Keratinocyte (primary cell): ENCODE measurements around the gene RETREG1. TPM values are rescaled to one million over a fixed set of nuclear protein-coding genes. Genes with fewer than 3 reads are reported as not detected.

ENCODE experiments used
- DNase-seq: peaks from one replicate; pipeline ENCODE4 v3.0.0-alpha.2; 2011; ENCODE audit warnings: low read depth, missing footprints, low spot score
- FAIRE-seq: peaks from 2 replicates; lab custom pipeline; 2011; peaks lifted over from hg19 to GRCh38; lab: Jason Lieb, UNC
- H2AFZ ChIP-seq: 2 replicates; pipeline ENCODE4 v1.6.0; 2012; ENCODE audit warnings: low read length, control low read depth, inconsistent platforms; ENCODE audit not compliant: control insufficient read depth
- H3K27ac ChIP-seq: 2 replicates; pipeline ENCODE4 v1.5.1; 2011; ENCODE audit warnings: low read length; ENCODE audit not compliant: control insufficient read depth, insufficient read depth
- H3K27me3 ChIP-seq: 3 replicates; pipeline ENCODE4 v1.6.0; 2011; ENCODE audit warnings: low read length; ENCODE audit not compliant: control insufficient read depth, insufficient read depth; ENCODE audit errors: extremely low read depth
- H3K36me3 ChIP-seq, 2 experiments: 2 replicates in 1 of 2; 3 replicates in 1 of 2; pipeline ENCODE4 v1.5.1; 2011; ENCODE audit warnings: low read length in 2 of 2, mild to moderate bottlenecking in 1 of 2; ENCODE audit not compliant: control insufficient read depth in 2 of 2, insufficient read depth in 2 of 2; ENCODE audit errors: extremely low read depth in 1 of 2
- H3K4me1 ChIP-seq: 3 replicates; pipeline ENCODE4 v1.5.1; 2011; ENCODE audit warnings: low read length; ENCODE audit not compliant: control insufficient read depth, insufficient read depth; ENCODE audit errors: extremely low read depth
- H3K4me2 ChIP-seq: 3 replicates; pipeline ENCODE4 v1.6.0; 2011; ENCODE audit warnings: low read depth, low read length; ENCODE audit not compliant: control insufficient read depth, insufficient read depth; ENCODE audit errors: extremely low read depth
- H3K4me3 ChIP-seq, 3 experiments: fragments of 200-600 bp in 1 of 3; sonication (generic) in 1 of 3; 2 replicates in 2 of 3; 3 replicates in 1 of 3; pipeline ENCODE4 v1.5.1; 2011 to 2016; ENCODE audit warnings: low read length in 3 of 3, mild to moderate bottlenecking in 3 of 3, control low read depth in 2 of 3, inconsistent platforms in 1 of 3, low read depth in 1 of 3, mixed read lengths in 1 of 3, mixed run types in 1 of 3, moderate library complexity in 1 of 3; ENCODE audit not compliant: control insufficient read depth in 2 of 3, insufficient read depth in 2 of 3; ENCODE audit errors: extremely low read depth in 1 of 3
- H3K79me2 ChIP-seq: 2 replicates; pipeline ENCODE4 v1.6.0; 2012; ENCODE audit warnings: low read length; ENCODE audit not compliant: control insufficient read depth, insufficient read depth
- H3K9ac ChIP-seq: 3 replicates; pipeline ENCODE4 v1.6.0; 2011; ENCODE audit warnings: low read length; ENCODE audit not compliant: control insufficient read depth, insufficient read depth; ENCODE audit errors: extremely low read depth
- H3K9me1 ChIP-seq: 3 replicates; pipeline ENCODE4 v1.6.0; 2011; ENCODE audit warnings: low read length; ENCODE audit not compliant: control insufficient read depth, insufficient read depth; ENCODE audit errors: extremely low read depth
- H3K9me3 ChIP-seq: 2 replicates; pipeline ENCODE4 v1.5.1; 2012; ENCODE audit warnings: low read depth, low read length; ENCODE audit not compliant: control insufficient read depth
- H4K20me1 ChIP-seq: 3 replicates; pipeline ENCODE4 v1.6.0; 2011; ENCODE audit warnings: low read length; ENCODE audit not compliant: control insufficient read depth, insufficient read depth; ENCODE audit errors: extremely low read depth
- CTCF ChIP-seq, 3 experiments: IDR thresholded peaks in 1 of 3; conservative IDR thresholded peaks in 1 of 3; optimal IDR thresholded peaks in 1 of 3; 2 replicates in 2 of 3; 3 replicates in 1 of 3; pipeline versions ENCODE3 to v1.5.1; 2011; ENCODE audit warnings: low read length in 3 of 3, mild to moderate bottlenecking in 3 of 3, moderate library complexity in 2 of 3, control low read depth in 1 of 3, inconsistent platforms in 1 of 3; ENCODE audit not compliant: insufficient read depth in 2 of 3; ENCODE audit errors: extremely low read depth in 1 of 3
- EZH2 ChIP-seq: IDR thresholded peaks from one replicate; pipeline ENCODE4 v1.6.1; 2012; ENCODE audit warnings: inconsistent platforms, mild to moderate bottlenecking, low read length, moderate library complexity
- dilution Hi-C: fragments of 300-500 bp; cut with MboI; formaldehyde crosslinking; loops from one replicate; pipeline ENCODE4 v1.7.0; 2020; ENCODE audit warnings: low sequenced_read_pairs; ENCODE audit not compliant: extremely low pct_ligation_motif_present
- polyA plus RNA-seq, 5 experiments: library from polyadenylated mRNA; depleted of rRNA in 3 of 5; stranded (reverse) in 3 of 5; stranded (forward) in 1 of 5; unstranded in 1 of 5; fragments of >200 nt; gene quantifications; 1 replicate in 1 of 5; 2 replicates in 3 of 5; 3 replicates in 1 of 5; pipeline versions ENCODE4 v1.2.1 to v1.2.3, GENCODE V29; 2011 to 2012; ENCODE audit warnings: missing spikeins in 2 of 5, low read depth in 1 of 5, low replicate concordance in 1 of 5

Gene RETREG1
- polyA plus RNA-seq, 1 donor (not counting 4 experiments of a cell fraction or from before 2014, with no cell fraction given): 7.4 TPM

- Histone ChIP-seq H3K4me2 (no peak overlapping the region), H4K20me1 (no peaks in the 10 kb centered on the region), H3K4me3 (no peak overlapping the region), H3K27me3 (no peaks in the 10 kb centered on the region), H3K36me3 (no peaks in the 10 kb centered on the region), H3K79me2 (no peaks in the 10 kb centered on the region), H3K9me3 (no peaks in the 10 kb centered on the region), H3K9ac (no peak overlapping the region), H3K4me1 (no peaks in the 10 kb centered on the region), H3K9me1 (no peaks in the 10 kb centered on the region), H2AFZ (no peak overlapping the region), H3K27ac (no peak overlapping the region)
- no peak for TF ChIP-seq CTCF (optimal IDR thresholded peaks at IDR 0.05 in 1 of 3, IDR thresholded peaks at IDR 0.05 in 1 of 3, conservative IDR thresholded peaks at IDR 0.05 in 1 of 3; ENCODE audit: extremely low read depth in 1 of 3, insufficient read depth in 2 of 3, low read length in 3 of 3)
- no peak for TF ChIP-seq EZH2
- dilution Hi-C loops: no loop called here
- FAIRE-seq (no peak), DNase-seq (no peak)
Observed at GRCh38 chr5:16639206-16639605, 22.4 kb upstream of the RETREG1 start.

- no peak for FAIRE-seq
Observed at GRCh38 chr5:16628376-16628775, 11.6 kb upstream of the RETREG1 start.

More at GRCh38 chr5:16628376-16628775, 11.6 kb upstream of the RETREG1 start:
- dilution Hi-C loops: no loop called here
- H3K4me2 ChIP-seq: no peak overlapping the region
- H3K27ac ChIP-seq: no peak overlapping the region
- no peaks in the 10 kb centered on the region for H4K20me1 ChIP-seq
- no peaks in the 10 kb centered on the region for H3K9me1 ChIP-seq
- peaks cover 3% of the 10 kb centered on the region for H3K27me3 ChIP-seq
- no peaks in the 10 kb centered on the region for H3K36me3 ChIP-seq
- no peak overlapping the region for H3K4me3 ChIP-seq
- H2AFZ ChIP-seq: no peak overlapping the region
- H3K4me1 ChIP-seq: no peaks in the 10 kb centered on the region
- no peak for DNase-seq
- TF ChIP-seq EZH2: no peak
- no peak for TF ChIP-seq CTCF (optimal IDR thresholded peaks at IDR 0.05 in 1 of 3, IDR thresholded peaks at IDR 0.05 in 1 of 3, conservative IDR thresholded peaks at IDR 0.05 in 1 of 3; ENCODE audit: extremely low read depth in 1 of 3, insufficient read depth in 2 of 3, low read length in 3 of 3)
- no peak overlapping the region for H3K9ac ChIP-seq
- no peaks in the 10 kb centered on the region for H3K9me3 ChIP-seq
- no peaks in the 10 kb centered on the region for H3K79me2 ChIP-seq
